Natural killer cell (primary cell): ENCODE results near the gene UBD. TPM values are rescaled to one million over a fixed set of nuclear protein-coding genes. Genes with fewer than 3 reads are reported as not detected.

Experiments
- ATAC-seq, 3 donors: fragments of 150-1000 bp in 2 of 3; fragments of 200-7000 bp in 1 of 3; cut with Tn5 transposase; 1 replicate in 1 of 3; 2 replicates in 2 of 3; pipeline ENCODE4 v1.10.0; 2021; ENCODE audit warnings: mild to moderate bottlenecking in 2 of 3, moderate library complexity in 2 of 3
- DNase-seq, 2 donors: peaks; one replicate each; pipeline versions ENCODE4 v3.0.0 to v3.0.0-alpha.2; 2013 to 2021; ENCODE audit warnings: mixed read lengths in 1 of 2
- H3K27ac ChIP-seq: one replicate; pipeline ENCODE4 v1.5.1; 2013; ENCODE audit warnings: mild to moderate bottlenecking, low read length
- H3K27me3 ChIP-seq: one replicate; pipeline ENCODE4 v1.6.1; 2013; ENCODE audit warnings: low read length; ENCODE audit not compliant: control insufficient read depth, insufficient read depth
- H3K36me3 ChIP-seq: one replicate; pipeline ENCODE4 v1.6.1; 2013; ENCODE audit warnings: low read length; ENCODE audit not compliant: control insufficient read depth, insufficient read depth
- H3K4me1 ChIP-seq: one replicate; pipeline ENCODE4 v1.6.1; 2013; ENCODE audit warnings: low read length; ENCODE audit not compliant: control insufficient read depth, insufficient read depth
- H3K4me3 ChIP-seq: one replicate; pipeline ENCODE4 v1.5.1; 2013; ENCODE audit warnings: low read length
- H3K9me3 ChIP-seq: one replicate; pipeline ENCODE4 v1.6.1; 2013; ENCODE audit warnings: low read length; ENCODE audit not compliant: control insufficient read depth, insufficient read depth
- H3K27ac Mint-ChIP-seq, 2 donors: one replicate each; pipeline ENCODE4 v1.8.0; 2022; ENCODE audit warnings: mild to moderate bottlenecking in 2 of 2, mixed read lengths in 2 of 2, moderate library complexity in 1 of 2
- H3K27me3 Mint-ChIP-seq, 2 donors: one replicate each; pipeline ENCODE4 v1.8.0; 2022; ENCODE audit warnings: low read depth in 2 of 2, mixed read lengths in 2 of 2
- H3K36me3 Mint-ChIP-seq: one replicate; pipeline ENCODE4 v1.8.0; 2022; ENCODE audit warnings: mixed read lengths
- H3K4me1 Mint-ChIP-seq, 2 donors: one replicate each; pipeline ENCODE4 v1.8.0; 2022; ENCODE audit warnings: mixed read lengths in 2 of 2
- H3K4me3 Mint-ChIP-seq: one replicate; pipeline ENCODE4 v1.8.0; 2022; ENCODE audit warnings: mild to moderate bottlenecking, moderate library complexity, mixed read lengths
- H3K9me3 Mint-ChIP-seq, 2 donors: one replicate each; pipeline ENCODE4 v1.8.0; 2022; ENCODE audit warnings: mixed read lengths in 2 of 2
- WGBS: methylation state at CpG from one replicate; pipeline ENCODE4 v1.1.7; 2013; ENCODE audit warnings: missing lambda C conversion rate; ENCODE audit not compliant: insufficient coverage; 5-methylcytosine and 5-hydroxymethylcytosine counted together
- intact Hi-C: fragments of 100-400 bp; cut with micrococcal nuclease; formaldehyde crosslinking; loops from one replicate; pipeline ENCODE4 v1.14.2; 2022
- total RNA-seq, 4 donors: library from RNA; stranded (reverse); fragments of 120-200 nt in 1 of 4; gene quantifications; one replicate each; pipeline versions ENCODE4 v1.2.3 to v1.2.4, GENCODE V29; 2013 to 2022
- TF ChIP-seq, protein P1 (sequence below): fragments of 200-600 bp; IDR thresholded peaks from one replicate; pipeline ENCODE4 v1.8.0; 2022; ENCODE audit warnings: antibody characterized with exemption

UBD gene
- total RNA-seq, 3 donors from 2014 or later (not counting 1 experiment from before 2014, with no cell fraction given): not detected

GRCh38 chr6:29577544-29577943, 18.0 kb upstream of the UBD start:
- no peak for DNase-seq
- Mint-ChIP-seq H3K27ac (no peak overlapping the region), H3K4me3 (no peak overlapping the region), H3K27me3 (peaks cover 28 to 38% of the 10 kb centered on the region in 2 donors), H3K36me3 (no peaks in the 10 kb centered on the region), H3K4me1 (no peaks in the 10 kb centered on the region), H3K9me3 (no peaks in the 10 kb centered on the region)
- WGBS: 78% methylated on average over 7 of the region's 7 CpGs
- Histone ChIP-seq H3K4me3 (no peak overlapping the region), H3K36me3 (no peaks in the 10 kb centered on the region), H3K4me1 (no peaks in the 10 kb centered on the region), H3K27me3 (peaks cover 6% of the 10 kb centered on the region), H3K9me3 (no peaks in the 10 kb centered on the region), H3K27ac (no peak overlapping the region)
- ATAC-seq: no peak
- TF ChIP-seq, protein P1, sequence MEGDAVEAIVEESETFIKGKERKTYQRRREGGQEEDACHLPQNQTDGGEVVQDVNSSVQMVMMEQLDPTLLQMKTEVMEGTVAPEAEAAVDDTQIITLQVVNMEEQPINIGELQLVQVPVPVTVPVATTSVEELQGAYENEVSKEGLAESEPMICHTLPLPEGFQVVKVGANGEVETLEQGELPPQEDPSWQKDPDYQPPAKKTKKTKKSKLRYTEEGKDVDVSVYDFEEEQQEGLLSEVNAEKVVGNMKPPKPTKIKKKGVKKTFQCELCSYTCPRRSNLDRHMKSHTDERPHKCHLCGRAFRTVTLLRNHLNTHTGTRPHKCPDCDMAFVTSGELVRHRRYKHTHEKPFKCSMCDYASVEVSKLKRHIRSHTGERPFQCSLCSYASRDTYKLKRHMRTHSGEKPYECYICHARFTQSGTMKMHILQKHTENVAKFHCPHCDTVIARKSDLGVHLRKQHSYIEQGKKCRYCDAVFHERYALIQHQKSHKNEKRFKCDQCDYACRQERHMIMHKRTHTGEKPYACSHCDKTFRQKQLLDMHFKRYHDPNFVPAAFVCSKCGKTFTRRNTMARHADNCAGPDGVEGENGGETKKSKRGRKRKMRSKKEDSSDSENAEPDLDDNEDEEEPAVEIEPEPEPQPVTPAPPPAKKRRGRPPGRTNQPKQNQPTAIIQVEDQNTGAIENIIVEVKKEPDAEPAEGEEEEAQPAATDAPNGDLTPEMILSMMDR: no peak
- intact Hi-C loops: no loop called here

DNA sequence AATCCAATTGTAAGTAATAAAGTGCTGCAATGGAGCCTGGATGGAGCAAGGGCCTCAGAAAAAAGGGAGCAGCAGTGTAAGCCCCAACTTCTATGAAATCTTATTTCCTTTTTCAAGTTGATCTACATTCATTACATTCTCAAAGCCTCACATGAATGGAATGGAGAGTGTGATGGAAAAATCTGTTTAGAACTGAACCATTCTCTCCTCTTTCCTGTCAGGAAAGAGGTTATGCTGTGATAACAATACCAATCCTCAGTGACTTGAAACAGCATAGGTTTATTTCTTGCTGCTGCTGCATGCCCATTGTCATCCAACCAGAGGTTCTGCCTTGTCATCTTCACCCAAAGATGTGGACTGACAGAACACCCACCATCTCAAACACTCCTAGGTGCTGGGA, 16.5 kb upstream of the UBD start:
- H3K36me3 Mint-ChIP-seq: no peaks in the 10 kb centered on the region
- no peaks in the 10 kb centered on the region for H3K4me1 Mint-ChIP-seq
- no peak overlapping the region for H3K27ac Mint-ChIP-seq
- Histone ChIP-seq H3K9me3 (no peaks in the 10 kb centered on the region), H3K4me1 (no peaks in the 10 kb centered on the region), H3K36me3 (no peaks in the 10 kb centered on the region), H3K27me3 (peaks cover 6% of the 10 kb centered on the region), H3K4me3 (no peak overlapping the region), H3K27ac (no peak overlapping the region)
- ATAC-seq: no peak
- H3K4me3 Mint-ChIP-seq: no peak overlapping the region
- intact Hi-C loops: no loop called here
- peaks cover 32 to 44% of the 10 kb centered on the region in 2 donors for H3K27me3 Mint-ChIP-seq
- DNase-seq: no peak
- no peaks in the 10 kb centered on the region for H3K9me3 Mint-ChIP-seq
- TF ChIP-seq, protein P1: no peak

DNA sequence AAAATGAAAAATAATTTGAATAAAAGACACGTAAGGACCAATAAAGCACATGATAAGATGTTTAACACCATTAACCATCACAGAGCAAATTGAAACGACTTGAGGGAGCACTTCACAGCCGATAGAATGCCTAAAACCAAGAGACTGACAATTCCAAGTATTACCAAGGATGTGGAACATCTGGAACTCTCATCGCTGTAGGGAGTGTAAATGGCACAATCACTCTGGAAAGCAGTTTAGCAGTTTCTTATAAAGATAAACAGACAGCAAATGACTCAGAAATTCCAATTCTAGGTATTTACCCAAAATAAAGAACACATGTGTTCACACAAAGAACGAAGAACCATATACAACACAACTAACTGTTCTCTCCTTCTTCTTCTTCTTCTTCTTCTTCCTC, 8.5 kb upstream of the UBD start:
- Mint-ChIP-seq H3K27ac (no peak overlapping the region), H3K36me3 (no peaks in the 10 kb centered on the region), H3K27me3 (peaks cover 22 to 31% of the 10 kb centered on the region in 2 donors), H3K4me1 (no peaks in the 10 kb centered on the region), H3K4me3 (no peak overlapping the region), H3K9me3 (no peaks in the 10 kb centered on the region)
- ATAC-seq (no peak), DNase-seq (no peak)
- Histone ChIP-seq H3K27ac (no peak overlapping the region), H3K27me3 (peaks cover 2% of the 10 kb centered on the region), H3K36me3 (no peaks in the 10 kb centered on the region), H3K4me3 (no peak overlapping the region), H3K9me3 (no peaks in the 10 kb centered on the region), H3K4me1 (no peaks in the 10 kb centered on the region)
- TF ChIP-seq, protein P1: no peak
- 82% methylated on average over 5 of the region's 5 CpGs for WGBS
- intact Hi-C loops: no loop called here

GRCh38 chr6:29567541-29567940, 8.0 kb upstream of the UBD start:
- Mint-ChIP-seq H3K36me3 (no peaks in the 10 kb centered on the region), H3K9me3 (no peaks in the 10 kb centered on the region), H3K27me3 (peaks cover 25 to 35% of the 10 kb centered on the region in 2 donors), H3K4me3 (no peak overlapping the region), H3K27ac (no peak overlapping the region), H3K4me1 (no peaks in the 10 kb centered on the region)
- ATAC-seq (no peak), DNase-seq (no peak)
- TF ChIP-seq, protein P1: no peak
- no peaks in the 10 kb centered on the region for H3K9me3 ChIP-seq
- no CpG with 5 or more reads among the region's 2 CpGs for WGBS
- no peak overlapping the region for H3K27ac ChIP-seq
- H3K4me1 ChIP-seq: no peaks in the 10 kb centered on the region
- no peak overlapping the region for H3K4me3 ChIP-seq
- peaks cover 2% of the 10 kb centered on the region for H3K27me3 ChIP-seq
- intact Hi-C loops: no loop called here
- no peaks in the 10 kb centered on the region for H3K36me3 ChIP-seq
